Measurements from ENCODE around the gene KLK12.

KLK12 gene

GRCh38 chr19:50979758-50980157 is 55.0 kb downstream of the KLK12 start:
- DNase-seq: no peak
